Muscle of arm (tissue), 12 donors: ENCODE results near the gene RAB5IF. TPM values are rescaled to one million over a fixed set of nuclear protein-coding genes. Genes with fewer than 3 reads are reported as not detected.
"Not testable (repeated sequence)": the region's sequence is repeated elsewhere in the genome, so short reads cannot be mapped to it uniquely, and the experiment has no call there.

Experiments used
- DNase-seq: peaks from one replicate; pipeline ENCODE4 v3.0.0-alpha.2; 2013
- polyA plus RNA-seq, 12 donors: library from polyadenylated mRNA; unstranded; fragments of 120-200 nt; gene quantifications; one replicate each; pipeline ENCODE4 v1.2.1, GENCODE V29; 2013; ENCODE audit not compliant: insufficient read length in 12 of 12

The RAB5IF gene
- polyA plus RNA-seq, 12 donors = 28.4 to 49.6 (median 40.7) TPM; not detected in 1

DNA sequence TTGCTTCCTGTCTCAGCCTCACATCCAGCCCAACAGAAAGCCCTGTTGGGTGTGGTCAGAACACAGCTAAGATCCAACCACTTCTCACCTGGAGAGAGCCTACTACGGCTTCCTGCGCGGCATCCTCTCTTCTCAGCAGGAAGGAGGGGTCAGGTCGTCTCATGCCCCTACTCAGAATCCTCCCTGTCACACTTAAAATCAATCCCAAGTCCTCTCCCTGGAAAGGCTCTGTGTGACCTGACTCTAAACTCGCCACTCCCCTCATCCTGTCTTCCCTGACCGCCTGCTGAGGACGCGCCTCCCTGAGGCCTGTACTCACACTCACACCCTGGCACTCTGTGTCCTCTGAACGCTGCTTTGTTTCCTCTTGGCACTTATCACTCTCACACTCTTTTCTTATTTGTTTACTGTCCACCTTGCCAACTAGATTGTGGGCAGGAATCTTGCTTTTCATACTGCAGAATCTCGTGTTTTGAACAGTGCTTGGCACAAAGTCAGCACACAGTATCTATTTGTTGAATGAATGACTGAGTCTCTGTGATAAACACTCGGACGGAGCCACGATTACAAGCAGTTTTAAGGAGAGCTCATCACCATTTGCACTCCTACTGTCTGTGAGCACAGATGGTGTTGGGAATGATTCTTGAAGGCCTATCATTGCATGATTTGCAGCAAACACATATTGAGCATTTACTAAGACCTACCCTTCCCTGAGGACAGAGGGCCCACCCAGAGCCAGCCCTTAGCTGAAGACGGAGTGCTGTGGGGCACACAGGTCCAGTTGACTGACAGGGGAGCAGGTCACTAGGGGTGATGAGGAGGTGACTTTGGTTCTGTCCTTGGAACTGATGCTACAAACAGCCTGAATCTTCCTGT lies 18.7 kb downstream of the RAB5IF start:
- DNase-seq = no peak

DNA sequence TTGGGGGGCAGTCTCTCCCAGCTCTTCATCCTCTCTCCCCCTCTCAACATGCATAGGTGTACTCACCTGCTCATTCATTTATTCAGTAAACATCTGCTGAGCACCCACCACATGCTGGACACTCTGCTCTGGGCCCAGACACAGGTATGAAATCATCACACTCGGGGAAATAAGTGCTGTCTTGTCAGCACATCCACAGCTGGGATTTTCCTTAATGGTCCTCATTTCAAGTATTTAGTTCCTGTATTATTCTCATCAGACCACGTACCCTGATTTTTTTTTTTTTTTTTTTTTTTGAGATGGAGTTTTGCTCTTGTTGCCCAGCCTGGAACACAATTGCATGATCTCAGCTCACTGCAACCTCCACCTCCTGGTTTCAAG lies 19.4 kb downstream of the RAB5IF start:
- no peak for DNase-seq

DNA sequence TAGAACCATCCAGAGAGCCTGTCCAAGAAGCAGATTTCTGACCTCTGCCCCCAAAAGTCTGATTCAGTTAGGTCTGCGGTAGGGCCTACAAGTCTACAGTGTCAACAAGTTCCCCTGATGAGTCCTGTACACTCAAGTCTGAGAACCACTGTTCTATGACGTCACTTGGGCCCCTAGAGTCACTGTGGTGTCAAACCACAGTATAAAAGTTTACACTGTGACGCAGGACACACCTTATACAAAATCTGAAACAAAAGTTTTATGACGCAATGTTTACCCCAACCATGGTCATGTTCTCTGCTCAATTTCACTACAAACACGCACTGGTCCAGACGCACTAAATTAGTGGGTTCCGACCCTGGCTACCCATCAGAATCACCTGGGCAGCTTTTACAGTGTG lies 22.5 kb downstream of the RAB5IF start:
- DNase-seq = no peak

DNA sequence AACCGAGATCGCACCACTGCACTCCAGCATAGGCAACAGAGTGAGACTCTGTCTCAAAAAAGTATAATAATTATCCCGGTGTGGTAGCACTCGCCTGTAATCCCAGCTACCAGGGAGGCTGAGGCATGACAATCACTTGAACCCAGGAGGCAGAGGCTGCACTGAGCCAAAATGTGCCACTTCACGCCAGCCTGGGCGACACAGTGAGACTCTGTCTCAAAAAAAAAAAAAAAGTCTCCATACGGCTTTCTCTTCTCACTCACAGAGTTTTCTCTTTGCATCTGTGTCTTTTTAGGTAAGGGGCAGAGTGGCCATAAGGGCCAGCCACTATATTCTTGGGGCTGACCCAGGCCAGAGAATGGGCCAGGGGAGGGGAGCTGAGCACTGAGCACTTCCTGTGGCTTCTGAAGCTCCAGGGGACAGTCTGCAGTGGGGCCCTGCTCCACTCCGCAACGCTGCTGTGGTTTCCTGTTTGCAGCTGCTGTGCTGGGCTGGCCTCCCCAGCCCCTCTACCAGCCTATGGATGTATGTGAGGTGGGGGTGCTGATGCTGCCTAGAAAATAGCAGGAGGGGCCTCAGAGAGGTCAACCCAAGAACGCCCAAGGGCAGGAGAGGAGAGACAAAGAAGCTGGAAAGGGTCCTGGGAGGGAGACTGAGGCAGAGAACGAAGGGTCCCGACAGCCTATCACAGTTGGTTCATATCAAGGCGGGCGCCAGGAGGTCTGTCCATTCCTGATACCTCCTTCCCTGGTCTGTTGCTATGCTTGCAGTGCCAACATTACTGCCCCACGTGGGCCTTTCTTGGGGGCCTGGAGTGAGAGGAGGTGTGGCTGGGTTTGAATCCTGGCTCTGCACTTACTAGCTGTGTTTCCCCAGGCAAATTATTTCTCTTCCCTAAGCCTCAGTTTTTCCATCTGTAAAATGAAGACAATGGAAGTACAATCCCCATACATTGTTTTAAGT lies 24.4 kb downstream of the RAB5IF start:
- no peak for DNase-seq

DNA sequence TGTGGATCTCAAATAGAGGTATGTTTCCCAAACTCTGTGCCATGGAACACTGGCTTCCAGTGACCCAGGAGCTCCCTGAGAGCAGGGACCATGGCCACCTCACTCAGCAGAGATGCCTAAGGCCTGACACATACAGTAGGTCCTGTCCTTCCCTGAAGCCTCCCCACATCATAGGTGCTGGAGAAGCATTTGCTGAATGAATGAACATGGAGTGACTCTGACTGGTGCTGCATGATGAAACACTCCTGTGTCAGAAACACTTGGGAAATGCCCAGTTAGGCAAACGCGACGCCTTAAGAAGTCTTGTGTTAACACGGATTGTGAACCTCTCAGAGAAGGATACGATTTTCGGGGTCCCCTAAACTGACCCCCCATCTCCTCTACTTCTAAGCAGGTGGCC lies 26.1 kb downstream of the RAB5IF start:
- no peak for DNase-seq

DNA sequence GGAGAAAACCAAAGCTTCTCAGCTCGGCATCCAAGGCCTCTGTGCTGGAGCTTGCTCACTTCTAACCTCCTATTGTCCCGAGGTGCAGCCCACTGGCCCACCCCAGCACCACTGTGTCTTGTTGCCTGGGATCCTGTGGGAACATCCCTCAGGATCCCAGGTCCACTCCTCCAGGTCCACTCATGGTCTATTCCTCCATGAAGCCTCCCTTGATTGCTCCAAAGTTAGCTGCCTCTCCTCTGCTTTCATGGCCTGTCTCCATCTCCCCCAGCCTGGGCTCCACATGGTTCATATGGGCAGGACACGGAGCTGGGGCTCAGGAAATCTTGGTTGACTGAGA lies 26.5 kb downstream of the RAB5IF start:
- no peak for DNase-seq

DNA sequence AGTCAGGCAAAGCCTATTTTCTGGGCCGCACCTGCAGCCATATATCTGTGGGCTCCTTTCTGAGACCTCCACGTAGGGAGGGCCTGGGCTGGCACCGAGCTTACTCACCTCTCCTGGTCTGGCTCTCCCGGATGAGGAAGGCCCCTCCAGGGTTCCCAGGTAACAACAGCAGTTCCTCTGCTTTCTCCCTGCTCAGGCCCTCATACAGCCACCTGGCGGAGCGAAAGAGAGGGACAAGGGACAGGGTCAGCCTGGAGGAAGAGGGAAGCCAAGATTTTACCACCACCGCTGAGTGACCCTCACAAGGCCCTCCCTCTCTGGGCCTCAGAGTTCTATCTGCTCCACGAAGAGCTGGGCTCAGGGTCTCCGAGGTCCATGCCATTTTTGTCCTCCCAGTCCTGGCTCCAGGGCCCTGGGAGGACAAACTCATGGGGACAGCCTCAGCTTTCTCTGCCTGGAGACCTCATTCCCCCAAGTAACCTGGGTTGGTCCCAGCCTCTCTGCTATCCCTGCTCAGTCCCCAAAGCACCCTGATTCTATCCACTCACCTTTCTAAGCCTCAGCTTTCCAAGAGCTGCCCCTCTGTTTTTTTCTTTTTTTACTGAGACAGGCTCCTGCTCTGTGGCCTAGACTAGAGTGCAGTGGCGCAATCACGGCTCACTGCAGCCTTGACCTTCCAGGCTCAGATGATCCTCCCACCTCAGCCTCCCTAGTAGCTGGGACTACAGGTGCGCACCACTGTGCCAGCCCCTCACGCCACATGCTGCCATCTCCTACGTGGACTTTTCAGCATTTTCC lies 27.1 kb downstream of the RAB5IF start:
- no peak for DNase-seq

DNA sequence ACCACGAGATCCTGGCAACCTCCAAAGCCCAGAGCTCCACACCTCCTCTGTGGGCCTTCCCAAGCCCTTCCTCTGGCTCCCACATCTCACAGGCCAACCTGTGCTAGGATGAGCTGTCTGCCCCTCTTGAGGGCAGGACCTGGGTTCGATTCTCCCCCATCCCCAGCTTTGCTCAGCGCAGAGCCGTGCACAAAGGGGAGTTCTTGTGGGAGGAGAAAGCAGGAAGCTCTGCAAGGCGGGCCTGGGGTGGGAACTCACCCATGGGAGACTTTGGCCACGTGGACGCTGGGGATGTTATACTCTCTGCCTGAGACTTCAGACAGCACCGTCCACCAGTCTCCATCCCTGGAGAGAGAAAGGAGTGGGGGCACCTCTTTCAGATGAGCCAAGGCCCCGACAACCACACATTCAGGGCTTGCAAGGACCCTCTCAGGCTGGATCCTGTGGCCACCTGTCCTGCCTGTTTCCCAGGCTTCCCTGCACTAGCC lies 27.8 kb downstream of the RAB5IF start:
- DNase-seq = no peak

DNA sequence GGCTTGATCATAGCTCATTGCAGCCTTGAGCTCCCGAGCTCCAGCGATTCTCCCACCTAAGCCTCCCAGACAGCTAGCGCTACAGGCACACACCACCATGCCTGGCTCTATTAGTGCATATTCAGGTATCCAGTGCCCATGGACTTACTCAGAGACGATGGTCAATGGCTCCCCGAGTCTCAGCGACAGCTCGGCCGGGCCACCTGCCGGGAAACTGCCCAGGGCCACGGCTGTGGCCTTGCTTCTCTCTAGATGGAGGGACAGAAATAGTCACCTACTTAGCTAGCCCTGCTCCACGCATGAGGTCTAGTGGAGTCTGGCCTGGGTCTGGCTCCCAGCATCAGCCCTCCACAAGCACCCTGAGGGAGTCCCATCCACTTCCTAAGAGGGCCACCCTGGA lies 28.8 kb downstream of the RAB5IF start:
- DNase-seq = no peak

DNA sequence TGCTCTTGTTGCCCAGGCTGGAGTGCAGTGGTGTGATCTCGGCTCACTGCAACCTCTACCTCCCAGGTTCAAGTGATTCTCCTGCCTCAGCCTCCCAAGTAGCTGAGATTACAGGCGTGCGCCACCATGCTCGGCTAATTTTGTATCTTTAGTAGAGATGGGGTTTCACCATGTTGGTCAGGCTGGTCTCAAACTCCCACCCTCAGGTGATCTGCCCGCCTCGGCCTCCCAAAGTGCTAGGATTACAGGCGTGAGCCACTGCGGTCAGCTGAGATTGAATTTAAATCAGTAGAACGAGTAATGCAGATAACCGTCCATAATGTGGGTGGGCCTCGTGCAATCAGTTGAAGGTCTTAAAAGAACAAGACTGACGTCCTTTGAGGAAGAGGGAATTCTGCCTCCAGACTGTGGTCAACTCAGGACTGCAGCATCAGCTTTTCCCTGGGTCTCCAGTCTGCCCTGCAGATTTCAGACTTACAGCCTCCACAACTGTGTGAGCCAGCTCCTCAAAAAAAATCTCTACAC lies 33.4 kb downstream of the RAB5IF start:
- DNase-seq = not testable (repeated sequence)

DNA sequence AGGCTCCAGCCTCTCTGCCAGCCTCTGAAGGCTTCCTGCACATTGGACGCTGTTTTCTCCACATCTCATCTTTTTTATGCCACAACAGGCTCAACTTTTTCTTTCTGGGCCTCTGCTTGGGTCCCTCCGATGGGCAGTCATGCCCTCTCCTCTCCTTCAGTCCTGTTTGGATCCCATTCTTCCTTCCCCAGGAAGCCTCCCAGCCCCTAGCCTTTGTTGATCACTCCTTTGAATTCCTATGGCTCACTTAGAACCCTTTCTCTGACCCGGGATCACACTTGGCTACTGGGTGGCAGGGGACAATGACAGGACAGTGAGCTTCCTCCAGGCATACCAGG lies 35.9 kb downstream of the RAB5IF start:
- DNase-seq = no peak

DNA sequence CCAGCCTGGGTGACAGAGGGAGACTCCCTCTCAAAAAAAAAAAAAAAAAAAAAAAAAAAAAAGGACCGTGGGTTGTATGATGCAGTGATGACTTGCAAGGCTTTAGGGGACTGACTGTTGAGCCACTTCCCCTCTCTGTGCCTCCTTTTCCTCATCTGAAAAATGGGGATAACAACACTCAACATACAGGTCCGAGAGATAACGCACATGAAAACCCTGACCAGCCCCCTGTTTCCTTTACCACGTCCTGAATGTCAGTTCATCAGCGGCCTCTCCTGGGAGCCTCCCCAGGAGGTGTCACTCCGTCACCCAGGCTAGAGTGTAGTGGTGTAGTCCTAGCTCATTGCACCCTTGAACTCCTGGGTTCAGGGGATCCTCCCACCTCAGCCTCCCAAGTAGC lies 36.6 kb downstream of the RAB5IF start:
- no peak for DNase-seq

DNA sequence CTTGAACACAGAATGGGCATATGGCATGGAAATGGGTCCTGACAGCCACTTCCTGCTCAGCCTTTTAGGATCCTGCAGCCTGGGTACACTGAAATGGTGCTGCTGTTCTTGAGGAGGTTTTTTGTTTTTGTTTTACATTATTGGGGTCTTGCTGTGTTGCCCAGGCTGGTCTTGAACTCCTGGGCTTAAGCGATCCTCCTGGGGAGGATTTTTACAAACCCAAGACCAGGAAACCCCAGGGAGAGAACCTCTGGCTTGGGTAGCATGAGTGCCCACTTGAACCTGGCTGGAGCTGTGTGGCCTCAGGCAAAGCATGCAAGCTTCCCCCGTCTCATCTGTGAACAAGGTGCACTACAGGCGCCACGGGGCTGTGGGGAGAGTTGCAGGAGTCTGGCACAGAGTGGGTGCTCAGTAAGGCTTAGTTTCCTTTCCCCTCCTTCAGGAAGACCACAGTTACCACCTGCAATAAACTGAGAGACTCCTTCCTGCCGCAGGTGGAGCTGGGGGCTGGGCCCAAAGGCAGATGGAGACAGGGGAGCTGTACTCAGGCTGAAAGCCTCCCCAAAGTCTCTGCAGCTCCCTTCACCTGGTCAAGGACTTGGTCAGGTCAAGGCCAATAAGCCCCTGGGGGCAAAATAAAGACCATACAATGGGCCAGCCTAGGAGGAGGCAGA lies 38.6 kb downstream of the RAB5IF start:
- no peak for DNase-seq

DNA sequence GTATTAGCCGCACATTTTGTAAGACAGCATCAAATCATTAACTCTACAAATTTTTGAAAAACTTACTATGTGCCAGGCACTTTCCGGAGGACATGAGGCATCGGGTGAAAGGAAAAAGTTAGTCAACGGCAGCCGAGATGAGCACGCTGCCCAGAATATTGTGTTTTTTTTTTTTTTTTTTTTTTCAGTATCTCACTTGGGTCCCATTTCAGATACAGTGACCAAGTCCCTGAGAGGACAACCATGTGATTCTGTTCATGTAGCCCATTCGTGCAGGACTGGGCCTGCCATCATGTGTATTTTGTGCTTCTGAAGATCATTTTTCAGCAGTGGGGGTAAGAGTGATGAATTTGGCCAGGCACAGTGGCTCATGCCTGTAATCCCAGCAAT lies 39.1 kb downstream of the RAB5IF start:
- no peak for DNase-seq

DNA sequence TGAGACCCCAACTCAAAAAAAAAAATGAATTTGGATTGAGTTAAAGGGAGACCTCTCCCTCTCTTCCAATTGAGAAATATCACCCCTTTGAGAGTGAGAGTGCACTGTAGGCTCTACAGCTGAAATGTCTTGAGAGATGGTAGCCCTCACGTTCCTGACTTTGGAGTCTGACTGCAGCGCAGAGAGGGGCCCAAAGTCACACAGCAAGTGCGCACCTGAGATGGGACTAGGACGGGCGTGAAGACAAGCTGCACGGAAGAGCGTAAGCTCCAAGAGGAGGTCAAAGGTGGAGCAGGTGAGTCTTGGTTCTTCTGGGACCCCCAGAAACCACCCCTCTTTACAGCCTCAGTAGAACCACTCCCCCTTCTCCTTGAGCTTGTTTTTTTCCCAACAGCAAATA lies 39.8 kb downstream of the RAB5IF start:
- DNase-seq = no peak

DNA sequence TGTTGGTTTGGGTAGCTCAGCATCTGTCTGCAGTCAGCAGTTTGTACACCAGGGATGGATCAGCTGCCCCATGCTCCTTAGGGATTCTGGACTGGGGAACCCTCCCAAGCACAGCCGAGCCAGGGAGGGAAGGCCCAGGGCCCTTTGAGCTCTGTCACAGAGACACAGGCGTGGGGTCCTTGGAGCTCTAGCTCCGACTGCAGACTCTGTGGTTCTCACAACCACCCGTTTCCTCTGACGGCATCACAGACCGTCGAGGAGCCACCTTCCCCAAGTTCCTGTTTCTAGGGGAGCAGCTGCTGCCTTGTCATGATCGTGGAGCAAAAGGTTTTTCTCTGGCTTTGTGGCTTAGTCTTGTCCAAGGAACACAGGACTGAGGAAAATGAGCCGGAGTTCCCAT lies 40.4 kb downstream of the RAB5IF start, which contains the start of gene SLA2:
Gene SLA2, minus strand, starts transcription at position 199 of the 400 bp plus-strand sequence. CDS start 4,861 bp downstream, outside the sequence.
- peak; percentile 7 for DNase-seq

DNA sequence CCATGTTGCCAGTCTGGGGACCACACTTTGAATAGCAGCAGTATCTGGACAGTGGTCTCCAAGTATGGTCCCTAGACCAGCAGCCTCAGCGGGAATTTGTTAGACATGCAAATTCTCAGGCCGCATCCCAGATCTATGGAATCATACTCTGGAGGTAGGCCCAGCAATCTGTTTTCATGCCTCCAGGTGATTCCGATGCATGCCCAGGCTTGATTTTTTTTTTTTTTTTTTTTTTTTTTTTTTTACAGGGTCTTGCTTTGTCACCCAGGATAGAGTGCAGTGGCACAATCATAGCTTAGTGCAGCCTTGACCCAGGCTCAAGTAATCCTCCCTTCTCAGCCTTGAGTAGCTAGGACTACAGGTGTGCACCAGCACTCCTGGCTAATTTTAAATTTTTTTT lies 41.1 kb downstream of the RAB5IF start:
- no peak for DNase-seq

DNA sequence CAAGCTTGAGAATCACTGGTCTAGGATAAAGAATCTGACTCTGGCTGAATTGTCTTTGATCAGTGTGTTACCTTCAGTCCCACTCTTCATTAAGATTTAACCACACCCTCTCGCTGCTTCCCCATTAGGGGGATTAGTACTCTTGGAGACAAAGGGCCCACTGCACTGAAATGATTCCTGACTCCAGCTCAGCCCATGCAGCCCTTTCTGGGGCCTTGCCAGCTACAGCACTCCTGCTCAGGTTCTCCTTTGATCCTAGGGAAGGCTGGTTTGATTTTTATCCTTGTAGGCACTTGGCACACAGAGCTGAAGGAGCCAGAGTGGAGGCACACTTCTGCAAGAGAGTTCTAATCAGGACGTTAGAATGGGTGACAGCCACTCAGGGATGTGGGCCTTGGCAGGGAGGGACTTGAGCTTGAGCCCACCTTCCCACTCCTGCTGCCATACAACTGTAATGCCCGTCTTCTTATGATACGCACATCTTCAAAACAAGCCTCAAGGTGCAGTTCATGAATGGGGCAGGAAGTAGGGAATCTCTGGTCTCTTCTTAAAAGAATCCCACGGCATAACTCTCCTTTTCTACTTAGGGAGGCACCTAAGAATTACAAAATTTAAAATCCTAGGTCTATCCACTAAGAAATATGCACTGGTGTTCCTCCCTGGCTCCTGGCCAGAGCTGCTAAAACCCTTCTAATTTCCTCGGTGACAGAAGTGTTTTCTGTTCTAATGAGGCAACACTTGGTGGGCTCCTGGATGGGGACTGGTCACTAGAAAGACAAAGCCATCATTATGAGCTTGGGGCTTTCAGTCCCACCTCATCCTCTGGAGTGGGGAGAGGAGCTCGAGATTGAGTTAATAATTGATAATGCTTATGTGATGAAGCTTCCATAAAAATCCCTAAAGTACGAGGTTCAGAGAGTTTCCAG lies 41.9 kb downstream of the RAB5IF start:
- no peak for DNase-seq

DNA sequence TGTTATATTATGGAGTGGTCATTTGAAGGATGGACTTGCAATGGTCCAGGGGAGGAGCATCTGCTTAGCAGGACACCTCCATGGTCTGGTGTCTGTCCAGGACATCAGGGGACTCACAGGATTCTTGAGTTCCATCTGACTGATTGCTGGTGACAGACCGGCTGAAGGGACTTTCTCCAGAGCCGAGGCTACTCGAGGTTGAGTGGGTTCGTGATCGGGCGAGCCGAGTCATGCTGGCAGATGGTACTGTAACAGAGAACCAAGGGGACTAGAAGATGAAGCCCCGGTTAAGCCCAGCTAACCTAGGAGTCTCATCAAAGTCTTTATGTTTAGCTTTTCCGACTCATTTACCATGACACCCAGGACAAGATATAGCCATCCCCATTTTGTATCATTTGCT lies 47.9 kb downstream of the RAB5IF start:
- no peak for DNase-seq

DNA sequence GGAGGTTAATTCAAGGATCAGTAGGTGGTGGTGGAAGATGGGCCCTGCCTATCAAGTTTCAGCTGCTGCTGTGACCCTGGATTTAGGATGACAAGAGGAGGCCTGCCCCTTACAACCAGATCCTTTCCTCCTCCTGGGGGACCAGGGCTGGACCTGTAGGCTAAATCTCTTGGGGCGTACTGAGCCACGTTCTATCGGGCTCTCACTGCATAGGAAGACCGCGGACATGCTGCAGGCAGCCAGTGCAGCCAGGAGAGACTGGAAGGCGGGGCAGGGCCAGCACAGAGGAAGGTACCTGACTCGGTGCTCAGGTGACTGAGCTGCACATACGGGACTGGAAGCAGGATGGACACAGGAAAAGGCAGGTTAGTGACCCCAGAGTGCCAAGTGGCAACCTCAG lies 48.9 kb downstream of the RAB5IF start:
- no peak for DNase-seq
